ENCODE results near the gene TMEM171.

TMEM171 gene

DNA sequence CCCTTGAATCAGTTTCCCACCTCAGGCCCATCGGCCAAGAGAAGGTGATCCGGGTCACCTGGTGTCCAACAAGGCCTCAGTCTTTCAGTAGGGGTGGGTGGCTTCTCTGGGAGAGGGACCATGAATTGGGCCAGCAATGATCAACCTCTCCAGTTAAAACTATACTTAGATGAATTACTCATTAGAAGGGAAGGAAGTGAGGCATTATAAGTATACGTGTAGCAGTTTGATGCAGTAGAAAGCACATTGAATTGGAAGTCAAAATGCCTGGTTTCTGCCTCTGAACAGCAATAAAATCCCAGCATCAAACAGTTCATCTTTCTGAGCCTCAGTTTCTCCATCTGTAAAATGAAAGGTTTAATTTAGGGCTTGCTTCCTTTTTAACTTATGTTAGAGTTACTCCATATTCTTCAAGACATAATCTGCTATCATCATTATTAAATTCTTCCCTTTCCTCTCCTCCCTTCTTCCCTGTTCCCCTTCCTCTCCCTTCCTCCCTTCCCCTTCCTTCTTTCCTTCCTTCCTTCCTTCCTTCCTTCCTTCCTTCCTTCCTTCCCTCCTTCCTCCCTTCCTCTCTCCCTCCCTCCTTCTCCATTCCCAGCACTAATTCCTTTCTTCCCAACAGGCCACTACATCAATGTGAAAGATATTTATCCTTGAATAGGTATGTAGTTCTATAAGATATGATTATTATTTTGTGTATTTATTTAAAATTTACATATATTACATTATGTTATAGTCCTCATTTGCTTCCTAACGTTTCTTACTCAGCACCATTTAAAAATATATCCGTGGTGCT, 34.0 kb downstream of the TMEM171 start:
- no peak for DNase-seq

DNA sequence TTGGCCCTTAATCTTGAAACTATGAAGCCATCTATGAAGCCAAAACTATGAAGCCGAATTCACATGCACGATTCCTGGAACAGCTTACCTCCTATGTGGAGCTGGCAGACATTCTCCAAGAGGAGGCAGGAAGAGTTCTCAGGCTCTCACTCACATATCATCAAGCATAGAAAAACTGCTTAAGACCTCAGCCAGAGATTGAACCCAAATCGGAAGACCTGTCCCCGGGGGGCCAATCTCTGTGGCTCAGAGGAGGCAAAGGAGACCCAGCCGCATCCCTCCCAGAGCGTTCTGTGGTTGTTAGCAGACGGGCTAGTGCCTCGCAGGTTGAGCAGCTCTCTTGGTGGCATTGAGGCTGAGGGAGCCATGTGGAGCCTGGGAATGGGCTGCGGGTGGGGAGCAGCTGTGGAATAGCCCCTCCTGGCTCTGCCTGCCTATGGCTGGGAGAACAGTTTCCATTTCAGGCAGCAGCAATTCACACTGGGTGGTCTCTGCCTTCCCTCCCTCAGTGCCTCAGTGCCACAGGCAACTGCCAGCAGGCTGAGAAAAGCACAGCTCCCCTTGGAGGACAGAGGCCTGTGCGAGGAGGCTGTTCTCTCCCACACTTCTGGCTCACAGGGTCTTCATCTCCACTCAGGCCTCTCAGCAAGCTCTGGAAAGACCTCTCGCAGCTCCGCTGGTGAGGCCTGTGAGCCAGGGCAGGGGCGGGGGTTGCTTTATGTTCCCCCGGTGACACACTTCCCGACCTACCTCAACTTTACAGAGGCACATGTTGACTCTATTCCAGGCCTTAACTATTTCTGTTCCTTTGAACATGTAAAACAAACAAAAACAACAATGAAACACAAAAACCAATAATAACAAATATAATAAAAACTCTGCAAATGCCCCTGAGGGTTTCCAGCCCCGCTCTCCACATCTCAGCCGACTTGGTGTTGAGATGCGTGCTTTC, 35.2 kb downstream of the TMEM171 start:
- no peak for DNase-seq

DNA sequence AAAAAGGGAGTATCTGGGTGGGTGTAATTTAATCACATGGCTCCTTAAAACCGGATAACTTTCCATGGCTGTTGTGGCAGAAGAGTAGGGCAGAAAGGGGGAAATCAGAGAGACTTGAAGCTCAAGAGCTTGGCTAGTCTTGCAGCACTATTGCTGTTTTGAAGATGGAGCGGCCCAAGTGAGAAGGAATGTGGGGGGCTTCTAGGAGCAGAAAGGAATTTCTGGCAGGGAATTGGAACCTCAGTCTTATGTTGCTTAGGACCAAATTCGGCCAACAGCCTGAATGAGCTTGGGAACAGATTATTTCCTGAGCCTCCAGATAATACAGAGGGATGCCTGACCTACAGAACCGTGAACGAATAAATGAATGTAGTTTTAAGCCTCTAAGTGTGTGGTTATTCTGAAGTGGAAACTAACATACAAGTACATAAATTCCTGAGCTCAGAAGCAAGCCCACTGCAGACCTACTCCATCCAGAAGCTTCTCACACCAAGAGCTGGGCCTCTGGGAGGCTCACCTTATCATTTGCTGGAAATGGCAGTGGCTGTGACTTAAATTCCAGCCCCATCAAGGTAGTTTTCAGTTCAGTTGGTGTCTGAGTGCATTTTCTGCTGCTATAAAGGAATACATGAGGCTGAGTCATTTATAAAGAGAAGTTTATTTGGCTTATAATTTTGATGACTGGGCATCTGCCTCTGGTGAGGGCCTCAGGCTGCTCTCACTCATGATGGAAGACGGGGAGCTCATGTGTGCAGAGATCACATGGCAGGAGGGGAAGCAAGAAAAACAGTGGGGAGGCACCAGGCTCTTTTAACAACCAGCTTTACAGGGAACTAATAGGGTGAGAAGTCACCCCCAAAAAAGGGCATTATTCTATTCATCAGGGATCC, 37.3 kb downstream of the TMEM171 start:
- no peak for DNase-seq

DNA sequence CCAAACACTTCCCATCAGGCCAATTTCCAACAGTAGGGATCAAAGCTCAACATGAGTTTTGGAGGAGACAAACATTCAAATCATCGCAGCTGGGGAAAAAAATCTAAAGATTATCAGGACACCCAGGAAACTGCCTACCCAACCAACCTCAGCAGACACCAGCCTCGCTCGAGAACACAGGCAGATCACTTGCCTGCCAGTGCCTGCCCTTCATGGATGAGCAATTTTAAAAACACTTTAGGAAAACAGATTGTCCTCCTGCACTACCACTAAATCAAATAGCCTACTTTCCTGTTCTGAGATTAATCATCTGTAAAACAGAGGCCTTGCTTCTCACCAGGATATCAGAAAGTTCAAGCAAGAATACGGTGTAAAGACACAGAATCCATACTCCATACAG, 37.9 kb downstream of the TMEM171 start:
- DNase-seq: no peak

DNA sequence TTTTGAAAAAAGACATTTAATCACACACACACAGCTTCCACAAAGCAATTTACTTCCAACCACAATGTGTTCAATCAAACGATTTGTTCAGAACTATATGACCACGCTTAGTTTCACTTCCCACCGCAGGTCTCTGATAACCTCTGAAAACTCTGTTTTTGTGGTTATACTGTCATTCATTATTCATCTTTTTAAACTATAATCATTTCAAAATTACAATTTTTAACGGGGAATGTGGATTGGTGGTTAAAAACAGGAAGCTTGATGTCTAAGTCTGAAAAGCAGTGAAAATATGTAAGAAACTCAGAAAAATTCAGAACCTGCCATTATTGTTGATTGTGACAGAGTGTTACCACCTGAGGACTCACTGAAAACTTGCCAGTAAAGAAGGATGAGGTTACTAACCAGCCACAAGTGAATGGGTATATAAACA, 39.9 kb downstream of the TMEM171 start:
- peak; percentile 91 for DNase-seq

DNA sequence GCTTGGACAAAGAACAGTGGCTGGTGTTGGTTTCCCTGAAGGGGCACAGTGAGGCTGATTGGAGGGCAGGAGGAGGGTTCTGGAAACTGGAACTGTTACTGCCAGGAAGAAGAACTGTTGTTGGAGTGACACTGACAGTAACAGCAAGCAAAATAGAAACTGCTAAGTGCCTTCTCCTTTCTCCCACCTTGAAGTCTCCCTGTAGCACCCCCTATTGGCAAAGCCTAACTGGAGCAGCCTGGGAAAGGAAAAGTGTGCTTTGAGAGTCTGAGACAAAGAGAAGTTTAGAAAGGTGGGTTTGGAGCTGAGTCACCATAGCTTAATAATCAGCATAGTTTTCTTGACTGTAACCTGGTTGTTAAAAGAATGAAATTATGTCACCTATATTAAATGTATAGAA, 50.1 kb downstream of the TMEM171 start:
- peak; percentile 30 for DNase-seq

DNA sequence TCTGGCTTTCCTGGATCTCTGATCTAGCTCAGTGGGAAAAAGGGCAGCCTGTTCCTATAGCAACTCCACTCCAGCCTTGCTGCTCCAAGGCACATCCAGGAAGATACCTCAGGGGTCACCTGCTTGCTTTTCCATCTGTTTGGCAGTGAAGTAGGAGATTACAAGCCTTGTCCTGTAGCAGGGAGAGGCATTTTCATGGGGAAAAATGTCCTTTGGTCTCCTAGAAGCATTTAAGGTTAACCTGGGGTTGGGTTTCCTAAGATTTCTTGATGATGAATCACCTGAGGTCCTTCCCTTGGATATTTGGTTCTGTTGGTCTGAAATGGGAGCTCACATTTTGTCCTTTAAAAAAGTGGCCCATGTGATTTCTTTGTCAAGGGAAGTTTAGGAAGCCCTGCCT, 51.1 kb downstream of the TMEM171 start:
- DNase-seq: no peak

DNA sequence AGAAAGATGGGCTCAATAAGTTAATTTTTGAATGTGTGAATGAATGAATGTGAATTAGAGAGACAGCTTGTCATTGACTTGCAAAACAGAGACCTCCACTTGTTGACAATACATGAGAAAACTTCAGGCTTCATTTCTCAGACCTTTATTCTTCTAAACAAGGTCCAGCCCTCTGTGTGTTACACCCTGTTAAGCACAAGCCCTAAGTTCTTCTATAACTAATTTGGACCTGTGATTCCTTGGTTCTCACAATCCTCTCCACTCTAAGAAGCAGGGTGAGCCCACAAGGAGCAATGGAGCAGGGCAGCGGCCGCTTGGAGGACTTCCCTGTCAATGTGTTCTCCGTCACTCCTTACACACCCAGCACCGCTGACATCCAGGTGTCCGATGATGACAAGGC, 52.6 kb downstream of the TMEM171 start, which contains the start of gene TMEM174:
TSS of gene TMEM174 (plus strand) at position 243 of the 400 bp plus-strand sequence. CDS start at position 294, 51 bp downstream.
- no peak for DNase-seq

DNA sequence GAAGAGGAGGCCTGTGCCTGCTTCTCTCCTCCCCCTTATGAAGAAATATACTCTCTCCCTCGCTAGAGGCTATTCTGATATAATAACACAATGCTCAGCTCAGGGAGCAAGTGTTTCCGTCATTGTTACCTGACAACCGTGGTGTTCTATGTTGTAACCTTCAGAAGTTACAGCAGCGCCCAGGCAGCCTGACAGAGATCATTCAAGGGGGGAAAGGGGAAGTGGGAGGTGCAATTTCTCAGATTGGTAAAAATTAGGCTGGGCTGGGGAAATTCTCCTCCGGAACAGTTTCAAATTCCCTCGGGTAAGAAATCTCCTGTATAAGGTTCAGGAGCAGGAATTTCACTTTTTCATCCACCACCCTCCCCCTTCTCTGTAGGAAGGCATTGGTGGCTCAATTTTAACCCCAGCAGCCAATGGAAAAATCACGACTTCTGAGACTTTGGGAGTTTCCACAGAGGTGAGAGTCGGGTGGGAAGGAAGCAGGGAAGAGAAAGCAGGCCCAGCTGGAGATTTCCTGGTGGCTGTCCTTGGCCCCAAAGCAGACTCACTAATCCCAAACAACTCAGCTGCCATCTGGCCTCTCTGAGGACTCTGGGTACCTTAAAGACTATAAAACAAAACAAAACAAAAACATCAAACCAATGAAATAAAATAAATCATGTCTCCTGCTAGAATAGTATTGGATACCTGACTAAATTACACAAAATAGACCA, 53.9 kb downstream of the TMEM171 start:
- no peak for DNase-seq

DNA sequence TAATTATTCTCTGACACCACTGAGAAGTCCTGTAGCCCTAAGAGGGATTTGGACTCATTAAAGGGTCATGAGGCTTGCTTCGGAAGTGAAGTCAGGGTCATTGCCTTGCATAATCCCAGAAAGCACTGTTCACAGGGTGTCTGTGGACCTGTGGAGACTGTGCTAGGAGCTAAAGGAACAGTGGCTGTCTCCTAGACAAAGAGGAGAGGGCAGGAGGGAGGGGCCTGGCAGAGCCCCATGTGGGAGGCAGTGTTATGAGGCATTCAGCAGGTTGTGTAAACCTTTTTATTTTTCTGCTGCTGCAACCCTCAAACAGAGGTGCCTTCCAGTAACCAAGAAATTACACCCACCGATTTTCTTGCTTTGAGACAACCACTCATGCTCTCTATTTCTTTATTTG, 55.9 kb downstream of the TMEM171 start:
- DNase-seq: no peak

DNA sequence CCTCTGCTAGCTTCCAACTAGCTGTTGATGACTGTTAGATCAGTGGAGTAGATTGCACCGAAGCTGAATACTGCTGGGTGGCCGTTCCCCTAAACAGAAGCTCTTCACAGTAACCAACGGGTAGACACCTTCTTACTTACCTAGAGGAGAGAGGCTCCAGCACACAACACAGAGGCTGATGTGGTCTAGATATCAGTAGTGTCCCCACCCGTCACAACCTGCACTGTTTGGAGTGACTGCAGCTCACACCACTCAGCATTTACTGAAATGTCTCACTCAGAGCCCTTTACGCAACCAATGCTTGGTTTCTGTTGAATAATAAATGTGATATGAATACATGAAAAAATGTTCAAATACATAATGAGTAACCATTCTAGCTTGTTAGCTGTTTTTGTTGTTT, 57.9 kb downstream of the TMEM171 start:
- DNase-seq: peak; percentile 3

DNA sequence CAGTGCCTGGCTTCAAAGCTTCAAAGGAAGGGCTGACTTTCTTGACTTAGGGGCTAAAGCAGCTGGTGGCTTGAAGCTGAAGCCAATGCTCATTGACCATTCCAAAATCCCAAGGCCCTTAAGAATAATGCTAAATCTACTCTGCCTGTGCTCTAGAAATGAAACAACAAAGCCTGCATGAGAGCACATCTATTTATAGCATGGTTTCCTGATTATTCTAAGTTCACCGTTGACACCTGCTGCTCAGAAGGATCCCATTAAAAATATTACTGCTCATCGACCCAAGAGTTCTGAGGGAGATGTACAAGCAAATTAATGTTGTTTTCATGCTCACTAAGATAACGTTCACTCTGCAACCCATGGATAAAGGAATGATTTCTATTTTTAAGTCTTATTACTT, 59.4 kb downstream of the TMEM171 start:
- DNase-seq: no peak

DNA sequence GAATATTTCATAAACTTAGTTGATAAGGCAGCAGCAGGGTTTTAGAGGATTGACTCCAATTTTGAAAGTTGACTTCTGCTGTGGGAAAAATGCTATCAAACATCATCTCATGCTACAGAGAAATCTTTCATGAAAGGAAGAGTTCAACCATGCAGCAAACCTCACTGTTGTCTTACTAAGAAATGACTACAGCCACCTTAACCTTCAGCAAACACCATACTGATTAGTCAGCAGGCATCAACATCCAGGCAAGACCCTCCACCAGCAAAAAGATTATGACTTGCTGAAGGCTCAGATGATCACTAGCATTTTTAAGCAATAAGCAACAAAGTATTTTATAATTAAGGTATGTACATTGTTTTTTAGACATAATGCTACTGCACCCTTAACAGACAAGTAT, 60.2 kb downstream of the TMEM171 start:
- no peak for DNase-seq
